Measurements from ENCODE around the gene PCDH9.

Gene PCDH9

DNA sequence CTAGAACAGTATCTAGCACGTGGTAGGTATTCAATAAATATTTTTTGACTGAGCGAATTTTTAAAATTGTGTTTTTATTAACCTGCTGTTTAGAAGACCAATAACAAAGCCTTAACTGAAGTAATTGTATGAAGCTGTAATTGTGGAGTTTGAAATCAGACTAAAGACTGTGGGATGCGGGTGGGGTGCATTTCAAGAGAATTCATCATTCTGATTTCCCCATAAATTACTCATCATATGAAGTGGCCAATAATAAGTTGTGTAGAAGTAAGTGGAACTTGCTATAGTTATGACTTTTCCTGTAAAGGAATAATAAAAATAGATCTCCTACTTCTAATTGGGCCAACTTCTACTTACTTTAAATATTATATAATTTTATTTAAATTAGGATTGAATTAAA lies 449.3 kb downstream of the PCDH9 start:
- H2AFZ ChIP-seq (ENCODE audit: insufficient read depth, low read length, poor library complexity) = no peak overlapping the region
- H3K4me2 ChIP-seq (ENCODE audit: low read length) = no peak overlapping the region
- no peak overlapping the region for H2AK5ac ChIP-seq (ENCODE audit: low read length)
- no peak overlapping the region for H3K27ac ChIP-seq (ENCODE audit: low read depth, low read length)
- no peak overlapping the region for H3K14ac ChIP-seq (ENCODE audit: low read length)
- H4K91ac ChIP-seq (ENCODE audit: low read depth, low read length) = no peak overlapping the region
- H3K4me3 ChIP-seq (ENCODE audit: low read depth, low read length) = no peak overlapping the region
- DNase-seq = no peak
- H3K9me3 ChIP-seq (ENCODE audit: insufficient read depth, low read depth, low read length) = no peaks in the 10 kb centered on the region
- H4K12ac ChIP-seq (ENCODE audit: low read depth, low read length) = no peak overlapping the region
- no CpG with 5 or more reads among the region's 3 CpGs for WGBS (ENCODE audit: extremely low coverage, insufficient coverage, insufficient read length)
- H3K36me3 ChIP-seq (ENCODE audit: control insufficient read depth in 1 of 2, insufficient read depth in 2 of 2, low read length in 2 of 2) = no peaks in the 10 kb centered on the region
- no peak overlapping the region for H3K9ac ChIP-seq (ENCODE audit: low read length)
- H3K27me3 ChIP-seq (ENCODE audit: insufficient read depth, low read length) = no peaks in the 10 kb centered on the region
- no peaks in the 10 kb centered on the region for H3K79me1 ChIP-seq (ENCODE audit: low read length)
- no peak overlapping the region for H3K23ac ChIP-seq (ENCODE audit: low read length)
- no peak overlapping the region for H2BK12ac ChIP-seq (ENCODE audit: low read length)
- no peaks in the 10 kb centered on the region for H3K4me1 ChIP-seq (ENCODE audit: control insufficient read depth in 1 of 2, insufficient read depth in 2 of 2, low read length in 2 of 2)
- no peak overlapping the region for H4K8ac ChIP-seq (ENCODE audit: low read depth, low read length)
- no peak overlapping the region for H2BK120ac ChIP-seq (ENCODE audit: insufficient read depth, low read length, poor library complexity)
- no peak overlapping the region for H3K18ac ChIP-seq (ENCODE audit: low read length)
- no peaks in the 10 kb centered on the region for H3K79me2 ChIP-seq (ENCODE audit: control insufficient read depth, insufficient read depth, low read length, poor library complexity)
- no peak overlapping the region for H3K4ac ChIP-seq (ENCODE audit: low read depth, low read length)
- no peak overlapping the region for H2BK5ac ChIP-seq (ENCODE audit: low read depth, low read length, poor library complexity)

- no CpG with 5 or more reads among the region's 1 CpG for WGBS (ENCODE audit: extremely low coverage, insufficient coverage, insufficient read length)
- no peak overlapping the region for H3K27ac ChIP-seq (ENCODE audit: low read depth, low read length)
- no peaks in the 10 kb centered on the region for H3K79me2 ChIP-seq (ENCODE audit: control insufficient read depth, insufficient read depth, low read length, poor library complexity)
- H2BK120ac ChIP-seq (ENCODE audit: insufficient read depth, low read length, poor library complexity) = no peak overlapping the region
- H3K14ac ChIP-seq (ENCODE audit: low read length) = no peak overlapping the region
- no peak overlapping the region for H3K9ac ChIP-seq (ENCODE audit: low read length)
- no peak overlapping the region for H3K4me2 ChIP-seq (ENCODE audit: low read length)
- no peak overlapping the region for H4K8ac ChIP-seq (ENCODE audit: low read depth, low read length)
- no peaks in the 10 kb centered on the region for H3K4me1 ChIP-seq (ENCODE audit: control insufficient read depth in 1 of 2, insufficient read depth in 2 of 2, low read length in 2 of 2)
- DNase-seq = no peak
- H2AFZ ChIP-seq (ENCODE audit: insufficient read depth, low read length, poor library complexity) = no peak overlapping the region
- no peak overlapping the region for H2BK5ac ChIP-seq (ENCODE audit: low read depth, low read length, poor library complexity)
- H2AK5ac ChIP-seq (ENCODE audit: low read length) = no peak overlapping the region
- no peak overlapping the region for H3K23ac ChIP-seq (ENCODE audit: low read length)
- H3K79me1 ChIP-seq (ENCODE audit: low read length) = no peaks in the 10 kb centered on the region
- H3K4ac ChIP-seq (ENCODE audit: low read depth, low read length) = no peak overlapping the region
- H3K36me3 ChIP-seq (ENCODE audit: control insufficient read depth in 1 of 2, insufficient read depth in 2 of 2, low read length in 2 of 2) = no peaks in the 10 kb centered on the region
- no peak overlapping the region for H4K91ac ChIP-seq (ENCODE audit: low read depth, low read length)
- H3K4me3 ChIP-seq (ENCODE audit: low read depth, low read length) = no peak overlapping the region
- H2BK12ac ChIP-seq (ENCODE audit: low read length) = no peak overlapping the region
- no peaks in the 10 kb centered on the region for H3K9me3 ChIP-seq (ENCODE audit: insufficient read depth, low read depth, low read length)
- H3K27me3 ChIP-seq (ENCODE audit: insufficient read depth, low read length) = no peaks in the 10 kb centered on the region
- no peak overlapping the region for H3K18ac ChIP-seq (ENCODE audit: low read length)
- H4K12ac ChIP-seq (ENCODE audit: low read depth, low read length) = no peak overlapping the region
Measured at GRCh38 chr13:66778461-66778860, 451.7 kb downstream of the PCDH9 start.

DNA sequence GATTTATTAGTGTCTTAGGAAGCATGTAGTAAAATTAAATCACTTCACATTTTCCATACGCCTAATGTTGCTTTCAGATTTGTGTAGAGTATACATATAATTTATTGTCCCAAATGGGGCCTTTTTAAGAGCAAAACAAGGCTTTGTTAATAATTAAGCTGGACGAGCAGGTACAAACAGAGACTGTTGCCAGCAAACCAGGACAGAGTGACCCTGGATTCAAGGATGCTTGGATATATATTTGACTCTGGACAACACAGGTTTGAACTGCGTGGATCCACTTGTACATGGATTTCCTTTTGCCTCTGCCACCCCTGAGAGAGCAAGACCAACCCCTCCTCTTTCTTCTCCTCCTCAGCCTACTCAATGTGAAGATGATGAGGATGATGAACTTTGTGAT lies 454.9 kb downstream of the PCDH9 start:
- DNase-seq = no peak
- H3K79me2 ChIP-seq (ENCODE audit: control insufficient read depth, insufficient read depth, low read length, poor library complexity) = no peaks in the 10 kb centered on the region
- no peak overlapping the region for H4K91ac ChIP-seq (ENCODE audit: low read depth, low read length)
- no peak overlapping the region for H3K4me2 ChIP-seq (ENCODE audit: low read length)
- H3K4me3 ChIP-seq (ENCODE audit: low read depth, low read length) = no peak overlapping the region
- no peak overlapping the region for H3K27ac ChIP-seq (ENCODE audit: low read depth, low read length)
- H3K23ac ChIP-seq (ENCODE audit: low read length) = no peak overlapping the region
- no peaks in the 10 kb centered on the region for H3K9me3 ChIP-seq (ENCODE audit: insufficient read depth, low read depth, low read length)
- H2BK120ac ChIP-seq (ENCODE audit: insufficient read depth, low read length, poor library complexity) = no peak overlapping the region
- no peak overlapping the region for H3K14ac ChIP-seq (ENCODE audit: low read length)
- no peaks in the 10 kb centered on the region for H3K79me1 ChIP-seq (ENCODE audit: low read length)
- H3K18ac ChIP-seq (ENCODE audit: low read length) = no peak overlapping the region
- H2BK5ac ChIP-seq (ENCODE audit: low read depth, low read length, poor library complexity) = no peak overlapping the region
- no peak overlapping the region for H2BK12ac ChIP-seq (ENCODE audit: low read length)
- H2AFZ ChIP-seq (ENCODE audit: insufficient read depth, low read length, poor library complexity) = no peak overlapping the region
- H3K4me1 ChIP-seq (ENCODE audit: control insufficient read depth in 1 of 2, insufficient read depth in 2 of 2, low read length in 2 of 2) = no peaks in the 10 kb centered on the region
- H3K9ac ChIP-seq (ENCODE audit: low read length) = no peak overlapping the region
- H2AK5ac ChIP-seq (ENCODE audit: low read length) = no peak overlapping the region
- no peak overlapping the region for H3K4ac ChIP-seq (ENCODE audit: low read depth, low read length)
- H4K8ac ChIP-seq (ENCODE audit: low read depth, low read length) = no peak overlapping the region
- no peak overlapping the region for H4K12ac ChIP-seq (ENCODE audit: low read depth, low read length)
- WGBS (ENCODE audit: extremely low coverage, insufficient coverage, insufficient read length) = no CpG with 5 or more reads among the region's 3 CpGs
- H3K27me3 ChIP-seq (ENCODE audit: insufficient read depth, low read length) = no peaks in the 10 kb centered on the region
- H3K36me3 ChIP-seq (ENCODE audit: control insufficient read depth in 1 of 2, insufficient read depth in 2 of 2, low read length in 2 of 2) = no peaks in the 10 kb centered on the region

- no peak overlapping the region for H3K4me2 ChIP-seq (ENCODE audit: low read length)
Measured at GRCh38 chr13:66774046-66774445, 456.1 kb downstream of the PCDH9 start.

More at GRCh38 chr13:66774046-66774445, 456.1 kb downstream of the PCDH9 start:
- no CpG with 5 or more reads among the region's 2 CpGs for WGBS (ENCODE audit: extremely low coverage, insufficient coverage, insufficient read length)
- no peak overlapping the region for H3K23ac ChIP-seq (ENCODE audit: low read length)
- no peaks in the 10 kb centered on the region for H3K36me3 ChIP-seq (ENCODE audit: control insufficient read depth in 1 of 2, insufficient read depth in 2 of 2, low read length in 2 of 2)
- H4K8ac ChIP-seq (ENCODE audit: low read depth, low read length) = no peak overlapping the region
- no peaks in the 10 kb centered on the region for H3K79me1 ChIP-seq (ENCODE audit: low read length)
- no peak overlapping the region for H2AK5ac ChIP-seq (ENCODE audit: low read length)
- H3K79me2 ChIP-seq (ENCODE audit: control insufficient read depth, insufficient read depth, low read length, poor library complexity) = no peaks in the 10 kb centered on the region
- H3K14ac ChIP-seq (ENCODE audit: low read length) = no peak overlapping the region
- no peak overlapping the region for H2BK120ac ChIP-seq (ENCODE audit: insufficient read depth, low read length, poor library complexity)
- DNase-seq = no peak
- H3K9me3 ChIP-seq (ENCODE audit: insufficient read depth, low read depth, low read length) = no peaks in the 10 kb centered on the region
- H4K12ac ChIP-seq (ENCODE audit: low read depth, low read length) = no peak overlapping the region
- no peak overlapping the region for H3K4ac ChIP-seq (ENCODE audit: low read depth, low read length)
- H3K18ac ChIP-seq (ENCODE audit: low read length) = no peak overlapping the region
- H3K4me3 ChIP-seq (ENCODE audit: low read depth, low read length) = no peak overlapping the region
- no peak overlapping the region for H2AFZ ChIP-seq (ENCODE audit: insufficient read depth, low read length, poor library complexity)
- no peak overlapping the region for H3K27ac ChIP-seq (ENCODE audit: low read depth, low read length)
- H3K9ac ChIP-seq (ENCODE audit: low read length) = no peak overlapping the region
- no peak overlapping the region for H2BK12ac ChIP-seq (ENCODE audit: low read length)
- no peaks in the 10 kb centered on the region for H3K27me3 ChIP-seq (ENCODE audit: insufficient read depth, low read length)
- no peak overlapping the region for H4K91ac ChIP-seq (ENCODE audit: low read depth, low read length)
- no peak overlapping the region for H2BK5ac ChIP-seq (ENCODE audit: low read depth, low read length, poor library complexity)
- H3K4me1 ChIP-seq (ENCODE audit: control insufficient read depth in 1 of 2, insufficient read depth in 2 of 2, low read length in 2 of 2) = no peaks in the 10 kb centered on the region

Data from trophoblast cell (in vitro differentiated cells and primary cell).